OCI-LY3 (cell line): ENCODE results near the gene IL1RL1.

Experiments
- CTCF ChIP-seq: fragments of 200-600, 300-600 bp; sonication (generic); IDR thresholded peaks from 2 replicates; pipeline ENCODE4 v1.5.1; 2014; ENCODE audit warnings: antibody characterized with exemption, low read length, low read depth
- EZH2phosphoT487 ChIP-seq: fragments of 200-600 bp; shearing (Covaris generic); IDR thresholded peaks from 2 replicates; pipeline ENCODE4 v1.6.1; 2018; ENCODE audit warnings: antibody characterized with exemption, mixed run types, low read depth

GRCh38 chr2:102310964-102311640 lies at the start of gene IL1RL1:
- no peak for TF ChIP-seq CTCF
- no peak for TF ChIP-seq EZH2phosphoT487
